T47D (cell line): ENCODE results near the gene C5orf22.

Experiments
- DNase-seq, 2 experiments: peaks; one replicate each; pipeline versions ENCODE4 v3.0.0 to v3.0.0-alpha.2; 2011 to 2012; ENCODE audit warnings: low read depth in 1 of 2, low spot score in 1 of 2
- JUND ChIP-seq: IDR thresholded peaks from 2 replicates; pipeline ENCODE4 v1.6.1; 2012; ENCODE audit warnings: low read depth
- in situ Hi-C: cut with HindIII; loops from 2 replicates; pipeline ENCODE4 v1.10.0; 2016; ENCODE audit warnings: low sequenced_read_pairs, low pct_unique_long_range_greater_than_20kb

The C5orf22 gene

DNA sequence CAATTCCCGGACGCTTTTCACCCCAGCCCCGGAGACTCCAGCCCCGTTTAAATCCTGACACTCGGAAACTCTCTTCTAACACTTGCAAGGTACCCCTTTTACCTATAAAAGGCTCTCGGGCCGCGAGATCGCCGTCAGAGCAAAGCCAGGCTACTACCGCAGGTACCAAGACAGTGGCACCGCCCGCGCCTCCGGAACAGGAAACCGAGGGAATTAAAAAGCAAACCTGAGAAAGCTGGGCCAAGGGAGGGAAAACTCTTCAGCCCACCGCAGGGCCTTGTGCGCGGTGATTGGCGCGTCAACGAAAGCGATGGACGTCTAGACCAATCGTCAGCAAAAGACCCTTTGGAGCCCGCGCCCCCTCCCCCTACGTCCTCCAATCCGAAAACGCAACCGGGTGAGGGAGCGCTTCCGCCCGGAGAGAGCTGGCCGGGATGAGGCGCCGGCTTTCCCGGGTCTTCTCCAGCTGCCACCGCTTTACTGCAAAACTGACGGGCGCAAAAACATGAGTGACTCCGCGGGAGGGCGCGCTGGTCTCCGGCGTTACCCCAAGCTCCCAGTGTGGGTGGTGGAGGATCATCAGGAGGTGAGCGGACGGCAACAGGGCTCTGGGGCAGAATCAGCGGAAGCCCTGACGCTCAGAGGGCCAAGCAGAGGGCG lies at the start of gene C5orf22, which contains the start of gene DROSHA:
Gene C5orf22 (plus strand): TSS at position 414 of the 660 bp plus-strand sequence. CDS start 92 bp downstream, at position 506.
Gene DROSHA (minus strand): TSS at position 206 of the 660 bp plus-strand sequence. CDS start 3,034 bp downstream, outside the sequence.
- in situ Hi-C loops: no loop called here
- TF ChIP-seq JUND: no peak
- DNase-seq: peak; percentile 86 to 98

DNA sequence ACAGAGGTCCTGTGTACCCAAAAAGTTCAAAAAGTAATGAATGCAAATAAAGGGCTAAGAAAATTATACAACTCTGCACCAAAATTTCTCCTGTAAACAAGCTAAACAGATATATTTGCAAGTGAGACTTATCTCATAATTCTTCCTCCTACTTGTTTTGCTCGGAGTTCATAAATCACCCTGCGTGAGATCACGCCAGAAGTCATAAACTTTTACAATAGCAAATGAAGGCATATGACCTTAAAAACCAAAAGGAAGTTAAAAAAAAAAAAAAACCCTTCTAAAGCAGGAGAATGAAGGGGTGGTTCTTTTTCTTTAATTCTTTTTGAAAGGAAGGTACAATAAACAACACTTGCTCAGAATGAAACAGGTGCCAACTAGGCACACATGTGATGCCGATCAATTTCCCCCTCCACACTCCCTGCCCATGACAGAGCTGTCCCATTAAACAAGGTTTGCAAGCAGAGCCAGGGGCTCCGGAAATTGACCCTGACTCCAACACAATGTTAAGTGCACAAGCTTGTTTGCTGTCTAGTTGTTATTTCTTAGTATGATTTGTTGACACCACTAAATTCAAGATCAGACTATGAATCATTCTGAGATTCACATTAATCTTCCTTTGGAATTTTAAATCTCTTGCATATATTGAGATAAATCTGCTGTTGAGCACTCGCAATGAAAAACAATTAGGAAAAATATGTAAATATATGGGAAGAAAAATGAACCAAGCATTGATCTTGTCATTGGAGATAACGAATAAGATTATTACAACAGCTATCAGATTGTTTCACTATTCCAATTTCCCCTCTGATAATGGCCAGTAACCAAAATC lies 46.5 kb upstream of the C5orf22 start:
- in situ Hi-C loops: no loop called here
- DNase-seq: no peak

GRCh38 chr5:31486441-31486840 lies 45.7 kb upstream of the C5orf22 start:
- DNase-seq: no peak
- no peak for TF ChIP-seq JUND
- in situ Hi-C loops: no loop called here

More for the DNA sequence above, 46.5 kb upstream of the C5orf22 start:
- TF ChIP-seq JUND: no peak

- no peak for DNase-seq
- no peak for TF ChIP-seq JUND
- in situ Hi-C loops: no loop called here
These were observed 44.6 kb upstream of the C5orf22 start for GRCh38 chr5:31487506-31487905.

- DNase-seq: no peak
- in situ Hi-C loops: no loop called here
- TF ChIP-seq JUND: no peak
These were observed 39.2 kb upstream of the C5orf22 start for GRCh38 chr5:31492869-31493268.

DNA sequence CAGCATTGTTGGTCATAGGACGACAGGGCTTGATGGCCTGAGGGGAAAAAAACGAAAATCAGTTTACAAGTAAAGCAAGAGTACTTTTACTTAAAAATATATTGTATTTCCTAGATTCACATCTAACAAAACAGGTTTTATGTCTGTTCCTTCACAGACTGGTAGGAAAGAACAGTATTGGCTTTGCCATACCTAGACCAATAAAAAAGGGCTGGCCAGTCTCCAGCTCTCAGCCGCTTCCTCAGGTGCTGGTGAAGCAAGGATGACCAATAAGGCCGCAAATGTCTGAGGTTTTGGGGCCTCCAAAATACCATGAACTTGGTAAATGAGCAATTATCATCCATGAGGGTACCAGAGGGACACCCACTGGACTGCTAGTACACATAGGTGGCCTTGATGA lies 36.8 kb upstream of the C5orf22 start:
- no peak for DNase-seq
- in situ Hi-C loops: no loop called here
- no peak for TF ChIP-seq JUND

- no peak for TF ChIP-seq JUND
- in situ Hi-C loops: no loop called here
- DNase-seq: no peak
These were observed 35.8 kb upstream of the C5orf22 start for GRCh38 chr5:31496301-31496700.

GRCh38 chr5:31496891-31497290 lies 35.2 kb upstream of the C5orf22 start:
- DNase-seq: no peak
- TF ChIP-seq JUND: no peak
- in situ Hi-C loops: no loop called here

DNA sequence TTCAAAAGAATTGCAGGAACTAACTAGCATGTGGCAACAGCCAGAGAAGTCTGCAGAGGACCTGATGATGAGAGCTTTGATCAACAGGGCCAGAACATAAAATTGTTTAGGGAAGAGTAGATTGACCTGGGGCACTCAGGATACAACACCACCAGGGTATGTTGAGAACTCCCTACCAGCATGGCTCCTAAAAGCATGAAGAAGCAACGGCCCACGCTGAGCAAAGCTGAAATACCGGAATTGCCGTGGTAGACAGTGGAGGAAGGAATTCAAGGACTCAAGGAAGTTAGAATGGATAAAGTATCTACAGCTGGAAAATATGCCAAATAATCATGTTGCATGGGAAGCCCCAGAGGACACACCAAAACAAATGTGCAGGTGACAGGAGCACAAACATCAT lies 31.8 kb upstream of the C5orf22 start:
- no peak for TF ChIP-seq JUND
- DNase-seq: no peak
- in situ Hi-C loops: no loop called here

DNA sequence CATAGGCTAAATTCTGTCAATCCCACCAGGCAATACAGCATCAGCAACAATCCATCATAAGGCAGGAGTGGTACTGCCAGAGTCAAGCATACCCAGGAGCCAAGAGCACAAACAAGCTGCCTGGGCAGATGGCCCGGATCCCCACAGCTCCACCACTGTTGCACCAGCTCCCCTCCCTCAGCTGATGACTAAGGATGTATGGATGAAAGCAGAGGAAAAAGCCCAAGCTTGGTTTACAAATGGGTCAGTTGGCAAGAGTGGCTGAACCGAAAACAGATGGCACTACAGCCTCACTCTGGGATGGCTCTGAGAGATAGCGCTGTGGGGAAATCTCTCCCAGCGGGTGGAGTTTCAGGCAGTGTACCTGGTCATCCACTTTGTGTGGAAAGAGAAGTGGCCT lies 29.6 kb upstream of the C5orf22 start:
- TF ChIP-seq JUND: no peak
- no peak for DNase-seq
- in situ Hi-C loops: no loop called here

GRCh38 chr5:31504529-31504928 lies 27.6 kb upstream of the C5orf22 start:
- TF ChIP-seq JUND: no peak
- DNase-seq: no peak
- in situ Hi-C loops: no loop called here

GRCh38 chr5:31511305-31511704 lies 20.8 kb upstream of the C5orf22 start:
- no peak for TF ChIP-seq JUND
- in situ Hi-C loops: no loop called here

DNA sequence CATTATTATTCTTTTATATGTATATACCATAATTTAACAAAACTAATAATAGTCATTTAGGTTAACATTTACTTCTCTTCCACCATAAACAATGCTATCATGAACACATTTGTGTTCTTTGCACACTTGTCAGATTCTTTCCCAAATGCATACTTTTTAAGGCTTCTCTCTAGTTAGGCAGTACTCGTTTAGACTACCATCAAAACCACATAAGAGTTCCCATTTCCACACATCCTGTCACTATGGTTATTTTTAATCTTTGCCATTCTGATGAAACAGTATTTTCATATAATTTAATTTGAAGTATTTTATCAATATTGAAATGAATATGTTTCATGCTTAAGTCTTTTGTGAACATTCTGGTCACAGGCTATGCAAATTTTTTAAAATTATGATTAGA lies 15.3 kb upstream of the C5orf22 start:
- TF ChIP-seq JUND: no peak
- in situ Hi-C loops: no loop called here
- no peak for DNase-seq

More at GRCh38 chr5:31511305-31511704, 20.8 kb upstream of the C5orf22 start:
- DNase-seq: no peak
